HuH-7.5 (cell line): ENCODE data around the gene LMO1.

Experiments
- DNase-seq: peaks from one replicate; pipeline ENCODE4 v3.0.0; 2011; ENCODE audit warnings: low spot score

LMO1 gene

GRCh38 chr11:8242499-8243280 is 21.0 kb downstream of the LMO1 start:
- DNase-seq = no peak

- no peak for DNase-seq
Observed at GRCh38 chr11:8242118-8242475, 21.6 kb downstream of the LMO1 start.

GRCh38 chr11:8241373-8242117 is 22.1 kb downstream of the LMO1 start:
- no peak for DNase-seq

GRCh38 chr11:8239536-8240228 is 24.0 kb downstream of the LMO1 start:
- no peak for DNase-seq

GRCh38 chr11:8239040-8239439 is 24.6 kb downstream of the LMO1 start:
- DNase-seq = no peak

GRCh38 chr11:8237453-8237852 is 26.2 kb downstream of the LMO1 start:
- DNase-seq = no peak

GRCh38 chr11:8235925-8236324 is 27.8 kb downstream of the LMO1 start:
- no peak for DNase-seq

- DNase-seq = no peak
Observed at GRCh38 chr11:8234910-8235309, 28.8 kb downstream of the LMO1 start.

GRCh38 chr11:8234425-8234821 is 29.3 kb downstream of the LMO1 start:
- no peak for DNase-seq

- no peak for DNase-seq
Observed at GRCh38 chr11:8233691-8234424, 29.8 kb downstream of the LMO1 start.

- DNase-seq = no peak
Observed at GRCh38 chr11:8232849-8233606, 30.6 kb downstream of the LMO1 start.

GRCh38 chr11:8232414-8232813 is 31.3 kb downstream of the LMO1 start:
- DNase-seq = no peak

GRCh38 chr11:8231979-8232378 is 31.7 kb downstream of the LMO1 start:
- no peak for DNase-seq

- no peak for DNase-seq
Observed at GRCh38 chr11:8230921-8231847, 32.5 kb downstream of the LMO1 start.

GRCh38 chr11:8230178-8230859 is 33.4 kb downstream of the LMO1 start:
- no peak for DNase-seq

GRCh38 chr11:8229299-8230177 is 34.1 kb downstream of the LMO1 start:
- DNase-seq = no peak

GRCh38 chr11:8228231-8228630 is 35.4 kb downstream of the LMO1 start:
- DNase-seq = no peak
